PC-3 (cell line): ENCODE data around the gene WDFY4. TPM values are rescaled to one million over a fixed set of nuclear protein-coding genes. Genes with fewer than 3 reads are reported as not detected.
A peak's percentile ranks its signal among the peaks of the same experiment; 100 is the strongest.

Source experiments
- ATAC-seq: fragments of 200-7000 bp; cut with Tn5 transposase; 2 replicates; pipeline ENCODE4 v1.9.1; 2020; ENCODE audit warnings: mild to moderate bottlenecking, moderate library complexity
- BruUV-seq: library from RNA; stranded (reverse); fragments of 400-500 nt; replicated peaks from 2 replicates; lab custom pipeline; 2021; lab: Mats Ljungman, UMichigan
- CTCF ChIA-PET: fragments of 300-600 bp; sonication (Branson Sonifier 250); formaldehyde crosslinking; loops from one replicate; lab custom pipeline; 2022; ENCODE audit warnings: antibody characterized with exemption; lab: Charles Lee
- POLR2A ChIA-PET: fragments of 300-600 bp; sonication (Branson Sonifier 250); formaldehyde crosslinking; loops from one replicate; lab custom pipeline; 2022; ENCODE audit warnings: antibody characterized with exemption; ENCODE audit not compliant: unreplicated experiment; lab: Charles Lee
- DNase-seq: peaks from one replicate; pipeline ENCODE4 v3.0.0-alpha.2; 2015
- H2AFZ ChIP-seq: fragments of 300-600 bp; sonication (generic); 2 replicates; pipeline ENCODE4 v1.6.0; 2016; ENCODE audit warnings: antibody characterized with exemption, low read length
- H3F3A ChIP-seq: fragments of 300-600 bp; sonication (generic); one replicate; pipeline ENCODE4 v1.6.0; 2017; ENCODE audit warnings: antibody characterized with exemption, low read length, control low read depth, mild to moderate bottlenecking; ENCODE audit not compliant: unreplicated experiment
- H3K27ac ChIP-seq: fragments of 300-600 bp; sonication (generic); 2 replicates; pipeline ENCODE4 v1.5.1; 2016; ENCODE audit warnings: mild to moderate bottlenecking, low read length
- H3K27me3 ChIP-seq: fragments of 300-600 bp; sonication (generic); 2 replicates; pipeline ENCODE4 v1.6.1; 2016; ENCODE audit warnings: low read length, mixed read lengths
- H3K36me3 ChIP-seq: fragments of 300-600 bp; sonication (generic); 2 replicates; pipeline ENCODE4 v1.6.1; 2016; ENCODE audit warnings: low read depth, mixed run types, low read length, mixed read lengths
- H3K4me1 ChIP-seq: fragments of 300-600 bp; sonication (generic); 2 replicates; pipeline ENCODE4 v1.5.1; 2016; ENCODE audit warnings: low read length; ENCODE audit not compliant: insufficient read depth
- H3K4me2 ChIP-seq: fragments of 300-600 bp; sonication (generic); 2 replicates; pipeline ENCODE4 v1.6.0; 2016; ENCODE audit warnings: low read length
- H3K4me3 ChIP-seq: fragments of 300-600 bp; sonication (generic); 2 replicates; pipeline ENCODE4 v1.5.1; 2016; ENCODE audit warnings: mild to moderate bottlenecking, low read length, mixed read lengths
- H3K79me2 ChIP-seq: fragments of 300-600 bp; sonication (generic); 2 replicates; pipeline ENCODE4 v1.6.1; 2017; ENCODE audit warnings: low read length, mixed read lengths
- H3K9ac ChIP-seq: fragments of 300-600 bp; sonication (generic); 2 replicates; pipeline ENCODE4 v1.6.0; 2016; ENCODE audit warnings: mild to moderate bottlenecking, low read length
- H3K9me2 ChIP-seq: fragments of 300-600 bp; sonication (generic); replicated peaks from 2 replicates; pipeline ENCODE4 v1.6.1; 2016; ENCODE audit warnings: mixed run types, low read length, mixed read lengths
- H3K9me3 ChIP-seq: fragments of 300-600 bp; sonication (generic); 2 replicates; pipeline ENCODE4 v1.6.1; 2016; ENCODE audit warnings: low read length, mixed read lengths
- H4K20me1 ChIP-seq: fragments of 300-600 bp; sonication (generic); 2 replicates; pipeline ENCODE4 v1.6.1; 2016; ENCODE audit warnings: low read length, mixed read lengths
- CTCF ChIP-seq: fragments of 300-600 bp; sonication (generic); conservative IDR thresholded peaks from 2 replicates; pipeline ENCODE4 v1.5.1; 2017; ENCODE audit warnings: antibody characterized with exemption, low read depth, mild to moderate bottlenecking, low read length
- EZH2 ChIP-seq: fragments of 300-600 bp; sonication (generic); IDR thresholded peaks from one replicate; pipeline ENCODE4 v1.6.1; 2017; ENCODE audit warnings: antibody characterized with exemption, mild to moderate bottlenecking, low read length; ENCODE audit not compliant: unreplicated experiment
- EZH2phosphoT487 ChIP-seq: fragments of 300-600 bp; sonication (generic); IDR thresholded peaks from 2 replicates; pipeline ENCODE4 v1.6.1; 2018; ENCODE audit warnings: mild to moderate bottlenecking, antibody characterized with exemption, low read length, borderline replicate concordance
- intact Hi-C: fragments of 100-400 bp; cut with micrococcal nuclease; formaldehyde crosslinking; loops from 2 replicates; pipeline ENCODE4 v1.9.0; 2023
- total RNA-seq: library from RNA; depleted of rRNA; stranded (reverse); fragments of >200 nt; gene quantifications from 2 replicates; pipeline ENCODE4 v1.2.3, GENCODE V29; 2014

WDFY4 gene
- total RNA-seq, 1 experiment from 2014 or later: not detected

GRCh38 chr10:48800007-48800675 is 115.5 kb downstream of the WDFY4 start:
- no peak for DNase-seq
- no peak for TF ChIP-seq EZH2
- no peak for TF ChIP-seq CTCF
- TF ChIP-seq EZH2phosphoT487: no peak

DNA sequence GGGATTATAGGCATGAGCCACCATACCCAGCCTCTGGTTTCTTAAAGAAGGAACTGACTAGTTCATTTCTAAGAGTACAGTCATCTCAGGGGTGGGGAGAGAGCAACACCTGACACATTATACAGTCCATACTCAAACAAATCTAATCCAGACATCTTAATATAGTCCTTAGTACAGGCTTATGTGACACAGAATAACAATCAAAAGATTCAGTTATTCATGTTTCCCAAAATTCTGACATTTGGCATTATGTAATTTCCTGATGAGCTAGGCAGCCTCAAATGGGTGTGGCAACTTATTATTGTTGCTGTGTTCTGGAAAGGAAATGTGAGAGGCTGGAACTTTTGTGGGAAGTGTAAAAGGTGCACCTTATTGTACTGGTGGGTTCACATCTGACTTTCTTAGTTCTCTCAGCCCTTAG is 116.3 kb downstream of the WDFY4 start:
- Histone ChIP-seq H3K9ac (no peak overlapping the region), H3K9me3 (no peaks in the 10 kb centered on the region), H3K27ac (no peak overlapping the region), H3K27me3 (peaks cover 28% of the 10 kb centered on the region), H3K4me3 (no peak overlapping the region), H4K20me1 (no peaks in the 10 kb centered on the region), H3K79me2 (no peaks in the 10 kb centered on the region), H3K36me3 (no peaks in the 10 kb centered on the region), H3F3A (no peaks in the 10 kb centered on the region), H2AFZ (no peak overlapping the region), H3K4me1 (no peaks in the 10 kb centered on the region), H3K9me2 (no peaks in the 10 kb centered on the region), H3K4me2 (no peak overlapping the region)
- no peak for ATAC-seq
- DNase-seq: no peak
- ChIA-PET POLR2A (interaction anchor here (0.6 kb wide), 1 partner anchor 8 kb away, joined by 3 read pairs; no protein-coding TSS in a partner anchor), CTCF (no interaction called here)
- no TSS peak for BruUV-seq
- TF ChIP-seq CTCF: no peak
- no peak for TF ChIP-seq EZH2
- TF ChIP-seq EZH2phosphoT487: no peak
- intact Hi-C loops: no loop called here

More at GRCh38 chr10:48800007-48800675, 115.5 kb downstream of the WDFY4 start:
- peak overlapping the region; percentile 33; the same call in 1 of the 2 replicates for H2AFZ ChIP-seq
- H3K9me2 ChIP-seq: no peaks in the 10 kb centered on the region
- H3K27me3 ChIP-seq: peaks cover 25% of the 10 kb centered on the region
- ChIA-PET POLR2A (no interaction called here), CTCF (no interaction called here)
- BruUV-seq: no TSS peak
- H3K36me3 ChIP-seq: no peaks in the 10 kb centered on the region
- no peaks in the 10 kb centered on the region for H3K79me2 ChIP-seq
- H3K9me3 ChIP-seq: no peaks in the 10 kb centered on the region
- H3K4me3 ChIP-seq: no peak overlapping the region
- ATAC-seq: no peak
- no peaks in the 10 kb centered on the region for H3K4me1 ChIP-seq
- no peaks in the 10 kb centered on the region for H3F3A ChIP-seq
- no peak overlapping the region for H3K9ac ChIP-seq
- no peaks in the 10 kb centered on the region for H4K20me1 ChIP-seq
- H3K4me2 ChIP-seq: no peak overlapping the region
- intact Hi-C loops: no loop called here
- H3K27ac ChIP-seq: no peak overlapping the region

- Histone ChIP-seq H3K9me2 (no peaks in the 10 kb centered on the region), H3K27me3 (peaks cover 35% of the 10 kb centered on the region), H3F3A (no peaks in the 10 kb centered on the region), H3K4me3 (no peak overlapping the region), H3K27ac (no peak overlapping the region), H3K36me3 (no peaks in the 10 kb centered on the region), H3K4me1 (no peaks in the 10 kb centered on the region), H3K9ac (no peak overlapping the region), H3K9me3 (no peaks in the 10 kb centered on the region), H4K20me1 (no peaks in the 10 kb centered on the region), H2AFZ (no peak overlapping the region), H3K4me2 (no peak overlapping the region), H3K79me2 (no peaks in the 10 kb centered on the region)
- POLR2A ChIA-PET: no interaction called here
- no peak for ATAC-seq
- CTCF ChIA-PET: no interaction called here
- no TSS peak for BruUV-seq
- intact Hi-C loops: no loop called here
- no peak for DNase-seq
- TF ChIP-seq CTCF (no peak), EZH2phosphoT487 (no peak), EZH2 (no peak)
Measured at GRCh38 chr10:48802611-48803071, 118.0 kb downstream of the WDFY4 start.
